Measurements from ENCODE around the gene RNF227.
"Not testable (repeated sequence)": the region's sequence is repeated elsewhere in the genome, so short reads cannot be mapped to it uniquely, and the experiment has no call there.

Gene RNF227

DNA sequence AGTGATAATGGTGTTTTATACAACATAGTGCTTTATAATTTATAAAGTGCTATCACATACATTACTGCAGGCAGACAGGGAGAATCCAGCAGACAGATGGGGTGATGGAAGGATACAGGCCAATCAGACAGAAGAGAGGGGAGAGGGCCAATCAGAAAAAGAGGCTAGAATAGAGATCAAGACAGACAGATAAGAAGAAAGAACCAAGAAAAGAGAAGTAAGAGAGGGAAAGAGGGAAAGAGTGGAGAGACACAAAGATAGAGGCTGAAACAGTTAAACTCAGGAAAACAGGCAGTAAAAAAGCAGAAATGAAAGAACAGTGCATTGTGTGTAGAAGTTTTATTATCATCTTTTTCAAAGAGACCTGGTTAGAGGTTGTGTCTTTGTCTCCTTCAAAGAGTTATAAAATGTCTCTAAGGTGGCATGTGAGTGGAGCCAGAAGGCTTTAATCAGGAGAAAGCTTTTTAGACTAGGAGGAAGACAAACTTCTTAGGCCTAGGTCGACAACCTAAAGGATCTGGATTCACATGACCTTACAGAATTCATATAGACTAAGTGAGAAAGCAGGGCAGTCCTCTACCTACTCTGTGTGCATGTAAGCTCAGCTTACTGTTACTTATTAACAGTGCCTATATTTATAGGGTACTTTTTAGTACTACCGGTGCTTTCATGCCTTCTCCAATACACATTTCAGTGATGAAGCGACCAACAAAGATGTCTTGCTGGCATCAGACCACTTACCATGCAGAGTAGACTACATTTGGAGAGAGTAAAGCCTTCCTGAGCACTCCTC lies 35.8 kb downstream of the RNF227 start:
- no peak overlapping the region for H3K4me3 ChIP-seq (ENCODE audit: low read depth, low read length)
- TF ChIP-seq, protein P1, sequence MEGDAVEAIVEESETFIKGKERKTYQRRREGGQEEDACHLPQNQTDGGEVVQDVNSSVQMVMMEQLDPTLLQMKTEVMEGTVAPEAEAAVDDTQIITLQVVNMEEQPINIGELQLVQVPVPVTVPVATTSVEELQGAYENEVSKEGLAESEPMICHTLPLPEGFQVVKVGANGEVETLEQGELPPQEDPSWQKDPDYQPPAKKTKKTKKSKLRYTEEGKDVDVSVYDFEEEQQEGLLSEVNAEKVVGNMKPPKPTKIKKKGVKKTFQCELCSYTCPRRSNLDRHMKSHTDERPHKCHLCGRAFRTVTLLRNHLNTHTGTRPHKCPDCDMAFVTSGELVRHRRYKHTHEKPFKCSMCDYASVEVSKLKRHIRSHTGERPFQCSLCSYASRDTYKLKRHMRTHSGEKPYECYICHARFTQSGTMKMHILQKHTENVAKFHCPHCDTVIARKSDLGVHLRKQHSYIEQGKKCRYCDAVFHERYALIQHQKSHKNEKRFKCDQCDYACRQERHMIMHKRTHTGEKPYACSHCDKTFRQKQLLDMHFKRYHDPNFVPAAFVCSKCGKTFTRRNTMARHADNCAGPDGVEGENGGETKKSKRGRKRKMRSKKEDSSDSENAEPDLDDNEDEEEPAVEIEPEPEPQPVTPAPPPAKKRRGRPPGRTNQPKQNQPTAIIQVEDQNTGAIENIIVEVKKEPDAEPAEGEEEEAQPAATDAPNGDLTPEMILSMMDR (IDR thresholded peaks at IDR 0.05; ENCODE audit: borderline replicate concordance, insufficient read depth, low read depth, low read length) = no peak

- TF ChIP-seq, protein P1 (IDR thresholded peaks at IDR 0.05; ENCODE audit: borderline replicate concordance, insufficient read depth, low read depth, low read length) = no peak
- no peak overlapping the region for H3K4me3 ChIP-seq (ENCODE audit: low read depth, low read length)
These were observed 37.9 kb downstream of the RNF227 start for GRCh38 chr17:7878234-7878633.

GRCh38 chr17:7875804-7876370 lies 40.2 kb downstream of the RNF227 start:
- H3K4me3 ChIP-seq (ENCODE audit: low read depth, low read length) = no peak overlapping the region
- TF ChIP-seq, protein P1 (IDR thresholded peaks at IDR 0.05; ENCODE audit: borderline replicate concordance, insufficient read depth, low read depth, low read length) = no peak

DNA sequence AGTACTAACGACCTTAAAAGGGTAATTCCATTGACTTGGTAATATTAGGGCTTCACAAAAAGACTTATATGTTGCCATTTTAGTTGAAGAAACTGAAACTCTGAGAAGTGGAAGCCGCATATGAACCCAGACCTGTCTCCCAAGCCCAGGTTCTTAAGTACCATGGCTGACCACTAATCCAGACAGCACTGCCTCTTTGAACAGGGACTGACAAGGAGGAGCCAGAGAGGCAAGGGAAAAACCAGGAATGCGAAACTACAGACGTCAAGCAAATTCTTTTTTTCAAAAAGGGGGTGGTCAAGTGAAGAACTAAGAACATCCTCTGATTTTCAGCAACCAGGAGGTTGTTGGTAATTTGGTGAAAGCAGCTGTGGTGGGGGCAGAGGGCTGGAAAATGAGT lies 43.0 kb downstream of the RNF227 start:
- TF ChIP-seq, protein P1 (IDR thresholded peaks at IDR 0.05; ENCODE audit: borderline replicate concordance, insufficient read depth, low read depth, low read length) = no peak
- H3K4me3 ChIP-seq (ENCODE audit: low read depth, low read length) = no peak overlapping the region

- no peak overlapping the region for H3K4me3 ChIP-seq (ENCODE audit: low read depth, low read length)
- TF ChIP-seq, protein P1 (IDR thresholded peaks at IDR 0.05; ENCODE audit: borderline replicate concordance, insufficient read depth, low read depth, low read length) = no peak
These were observed 48.2 kb downstream of the RNF227 start for GRCh38 chr17:7867881-7868329.

DNA sequence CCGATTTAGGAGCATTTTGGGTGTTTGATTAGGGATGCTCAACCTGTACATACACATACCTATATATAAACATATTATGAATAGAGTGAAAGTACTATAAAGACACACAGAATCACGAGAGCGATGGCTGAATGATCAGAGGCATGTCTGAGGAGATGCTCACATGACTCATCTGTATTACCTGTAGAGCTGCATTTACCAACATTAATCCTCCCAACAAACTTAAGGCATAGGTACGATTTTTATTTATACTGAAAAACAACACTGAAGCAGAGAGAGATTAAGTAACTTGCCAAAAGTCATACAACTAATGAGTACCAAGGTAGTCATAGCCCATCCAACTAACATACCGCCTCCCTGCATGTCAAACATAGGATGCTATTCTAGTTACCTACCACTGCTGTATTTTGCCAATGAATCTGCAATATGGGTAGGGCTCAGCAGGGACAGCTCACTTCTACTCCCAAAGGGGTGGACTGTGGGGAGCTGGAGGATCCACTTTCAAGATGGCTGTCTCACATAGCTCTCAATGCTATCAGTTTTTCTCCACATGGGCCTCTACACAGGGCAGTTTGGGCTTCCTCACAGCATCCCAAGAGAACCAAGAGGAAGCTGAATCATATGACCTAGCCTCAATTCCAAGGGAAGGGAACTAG lies 51.0 kb downstream of the RNF227 start:
- TF ChIP-seq, protein P1 (IDR thresholded peaks at IDR 0.05; ENCODE audit: borderline replicate concordance, insufficient read depth, low read depth, low read length) = no peak
- H3K4me3 ChIP-seq (ENCODE audit: low read depth, low read length) = no peak overlapping the region

GRCh38 chr17:7864384-7864783 lies 51.7 kb downstream of the RNF227 start:
- H3K4me3 ChIP-seq (ENCODE audit: low read depth, low read length) = not testable (repeated sequence)
